Spleen (tissue), 11 donors: Measurements from ENCODE around the gene KANK4. TPM values are rescaled to one million over a fixed set of nuclear protein-coding genes. Genes with fewer than 3 reads are reported as not detected.

Experiments
- DNase-seq: peaks from one replicate; pipeline ENCODE4 v3.0.0-alpha.2; 2020
- H3K27ac ChIP-seq, 8 donors: fragments of 200-600 bp; sonication (generic) in 7 of 8; 1 replicate in 4 of 8; 2 replicates in 4 of 8; pipeline versions ENCODE4 v1.5.0 to v1.8.0; 2016 to 2021; ENCODE audit warnings: inconsistent platforms in 4 of 8, mild to moderate bottlenecking in 4 of 8, moderate library complexity in 1 of 8
- H3K27me3 ChIP-seq, 7 donors: fragments of 200-600 bp; sonication (generic) in 6 of 7; replicated peaks in 1 of 7; 1 replicate in 4 of 7; 2 replicates in 3 of 7; pipeline versions ENCODE4 v1.5.0 to v1.8.0; 2016 to 2021; ENCODE audit warnings: inconsistent platforms in 3 of 7, mild to moderate bottlenecking in 1 of 7
- H3K36me3 ChIP-seq, 6 donors: fragments of 200-600 bp; sonication (generic) in 5 of 6; 1 replicate in 4 of 6; 2 replicates in 2 of 6; pipeline versions ENCODE4 v1.5.0 to v1.8.0; 2016 to 2021; ENCODE audit warnings: inconsistent platforms in 2 of 6
- H3K4me1 ChIP-seq, 6 donors: fragments of 200-600 bp; sonication (generic) in 5 of 6; 1 replicate in 3 of 6; 2 replicates in 3 of 6; pipeline versions ENCODE4 v1.5.0 to v1.8.0; 2016 to 2021; ENCODE audit warnings: inconsistent platforms in 3 of 6
- H3K4me3 ChIP-seq, 8 donors: fragments of 200-600 bp; sonication (generic) in 7 of 8; 1 replicate in 4 of 8; 2 replicates in 4 of 8; pipeline versions ENCODE4 v1.5.0 to v1.8.0; 2016 to 2021; ENCODE audit warnings: inconsistent platforms in 4 of 8, mild to moderate bottlenecking in 4 of 8, moderate library complexity in 2 of 8
- H3K9me3 ChIP-seq, 8 donors: fragments of 200-600 bp; sonication (generic) in 7 of 8; 1 replicate in 4 of 8; 2 replicates in 4 of 8; pipeline versions ENCODE4 v1.5.0 to v1.8.0; 2016 to 2021; ENCODE audit warnings: inconsistent platforms in 4 of 8
- POLR2A ChIP-seq, 3 donors: fragments of 450-650 bp; IDR thresholded peaks; one replicate each; pipeline ENCODE4 v1.5.1; 2017; ENCODE audit warnings: antibody characterized with exemption in 3 of 3, mild to moderate bottlenecking in 1 of 3
- POLR2AphosphoS5 ChIP-seq, 3 donors: sonication (generic); formaldehyde crosslinking; IDR thresholded peaks; one replicate each; pipeline ENCODE4 v1.5.1; 2017; ENCODE audit warnings: antibody characterized with exemption in 3 of 3
- WGBS, 5 donors: extraction: QIAGEN DNeasy Blood & Tissue Kit in 3 of 5; methylation state at CpG; one replicate each; pipeline versions ENCODE4 v1.1.5 to v1.1.7; 2013 to 2018; 5-methylcytosine and 5-hydroxymethylcytosine counted together
- intact Hi-C: fragments of 100-400 bp; cut with DNase I; formaldehyde crosslinking; loops from one replicate; pipeline ENCODE4 v1.15.0; 2023; ENCODE audit warnings: low total_unique reads
- polyA plus RNA-seq, 3 donors: library from polyadenylated mRNA; stranded (reverse); fragments of 200-250 nt; gene quantifications; one replicate each; pipeline ENCODE4 v1.2.1, GENCODE V29; 2013
- total RNA-seq, 7 donors: library from RNA; depleted of rRNA in 3 of 7; stranded (reverse); fragments of >200 nt in 3 of 7; fragmentation: NEBNext Ultra II Directional in 4 of 7; extraction: Animal tissue kit (Norgen Biotek cat#: 25700) in 4 of 7; gene quantifications; one replicate each; pipeline versions ENCODE4 v1.1.0 to v1.2.1, GENCODE V29; 2016 to 2021
- TF ChIP-seq, protein P1 (sequence below), 11 experiments: fragments of 200-600 bp in 7 of 11; fragments of 450-650 bp in 4 of 11; sonication (generic) in 4 of 11; IDR thresholded peaks in 8 of 11; conservative IDR thresholded peaks in 3 of 11; 1 replicate in 7 of 11; 2 replicates in 4 of 11; pipeline versions ENCODE4 v1.4.0 to v1.8.0; 2016 to 2021; ENCODE audit warnings: antibody characterized with exemption in 11 of 11, inconsistent platforms in 4 of 11, mild to moderate bottlenecking in 1 of 11
- donor health status: healthy with polysubstance abuse.
- donor health status: DM: no; HTN: no; CAD: no; lungs with moderate emphysema.
- donor health status: DM: no; HTN: no; CAD: no.
- donor health status: Bipolar disorder and iron deficiency.
- donor health status: healthy.
- donor health status: DM: no; HTN: no; CAD: no.
- donor health status: DM: yes; HTN: yes; CAD: no.

KANK4 gene
- total and polyA plus RNA-seq, 10 donors, result 0.11 to 1.3 (median 0.47) TPM

DNA sequence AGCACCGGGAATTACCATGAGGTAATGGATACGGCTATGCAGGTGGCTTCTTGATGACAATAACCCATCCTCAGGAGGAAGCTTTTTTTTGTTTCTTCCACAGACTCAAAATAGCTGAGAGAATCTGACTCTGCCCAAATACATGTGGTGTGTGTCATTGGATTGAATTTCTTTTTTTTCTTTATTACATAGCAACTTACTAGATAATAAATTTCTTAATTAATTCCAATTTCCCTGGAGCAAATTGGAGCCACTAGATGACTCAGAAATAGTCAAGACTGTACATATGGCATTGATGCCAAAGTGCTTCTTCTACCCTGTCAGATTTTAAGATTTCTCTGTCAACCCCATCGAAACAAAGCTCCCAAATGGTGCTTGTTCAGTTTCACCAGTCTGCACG, 81.9 kb downstream of the KANK4 start:
- DNase-seq, result no peak
- no peak overlapping the region for H3K27ac ChIP-seq
- 77 to 94% (median 85%) methylated on average over 4 of the region's 4 CpGs for WGBS, 5 donors
- intact Hi-C loops, result no loop called here
- TF ChIP-seq POLR2AphosphoS5 (IDR thresholded peaks at IDR 0.05) (no peak), POLR2A (IDR thresholded peaks at IDR 0.05) (no peak)
- TF ChIP-seq, protein P1, sequence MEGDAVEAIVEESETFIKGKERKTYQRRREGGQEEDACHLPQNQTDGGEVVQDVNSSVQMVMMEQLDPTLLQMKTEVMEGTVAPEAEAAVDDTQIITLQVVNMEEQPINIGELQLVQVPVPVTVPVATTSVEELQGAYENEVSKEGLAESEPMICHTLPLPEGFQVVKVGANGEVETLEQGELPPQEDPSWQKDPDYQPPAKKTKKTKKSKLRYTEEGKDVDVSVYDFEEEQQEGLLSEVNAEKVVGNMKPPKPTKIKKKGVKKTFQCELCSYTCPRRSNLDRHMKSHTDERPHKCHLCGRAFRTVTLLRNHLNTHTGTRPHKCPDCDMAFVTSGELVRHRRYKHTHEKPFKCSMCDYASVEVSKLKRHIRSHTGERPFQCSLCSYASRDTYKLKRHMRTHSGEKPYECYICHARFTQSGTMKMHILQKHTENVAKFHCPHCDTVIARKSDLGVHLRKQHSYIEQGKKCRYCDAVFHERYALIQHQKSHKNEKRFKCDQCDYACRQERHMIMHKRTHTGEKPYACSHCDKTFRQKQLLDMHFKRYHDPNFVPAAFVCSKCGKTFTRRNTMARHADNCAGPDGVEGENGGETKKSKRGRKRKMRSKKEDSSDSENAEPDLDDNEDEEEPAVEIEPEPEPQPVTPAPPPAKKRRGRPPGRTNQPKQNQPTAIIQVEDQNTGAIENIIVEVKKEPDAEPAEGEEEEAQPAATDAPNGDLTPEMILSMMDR (IDR thresholded peaks at IDR 0.05 in 8 of 11, conservative IDR thresholded peaks at IDR 0.05 in 3 of 11), result no peak
- peaks cover 0 to 7% (median 0%) of the 10 kb centered on the region in 6 donors for H3K4me1 ChIP-seq
- no peaks in the 10 kb centered on the region for H3K27me3 ChIP-seq
- H3K36me3 ChIP-seq, result no peaks in the 10 kb centered on the region
- no peaks in the 10 kb centered on the region for H3K9me3 ChIP-seq
- H3K4me3 ChIP-seq, result no peak overlapping the region

DNA sequence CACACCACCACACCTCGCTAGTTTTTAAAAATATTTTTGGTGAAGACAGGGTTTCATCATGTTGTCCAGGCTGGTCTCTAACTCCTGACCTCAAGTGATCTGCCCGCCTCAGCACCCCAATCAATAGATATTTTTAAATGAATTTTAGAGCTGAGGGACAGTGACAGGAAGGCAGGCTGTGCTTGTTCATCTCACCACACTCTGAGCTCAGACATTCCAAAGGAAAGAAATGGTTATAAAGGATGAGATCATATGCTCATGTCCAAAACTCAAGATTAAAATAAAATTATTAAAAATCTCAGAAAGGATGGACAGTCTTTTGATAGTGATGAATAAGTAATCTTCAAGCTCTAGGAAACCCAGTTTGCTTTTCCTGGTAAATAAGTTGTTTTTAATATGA, 83.7 kb downstream of the KANK4 start:
- Histone ChIP-seq H3K27me3 (no peaks in the 10 kb centered on the region), H3K27ac (no peak overlapping the region), H3K36me3 (no peaks in the 10 kb centered on the region), H3K4me1 (no peaks in the 10 kb centered on the region), H3K9me3 (no peaks in the 10 kb centered on the region), H3K4me3 (no peak overlapping the region)
- TF ChIP-seq, protein P1 (IDR thresholded peaks at IDR 0.05 in 8 of 11, conservative IDR thresholded peaks at IDR 0.05 in 3 of 11), result no peak
- TF ChIP-seq POLR2A (IDR thresholded peaks at IDR 0.05) (no peak), POLR2AphosphoS5 (IDR thresholded peaks at IDR 0.05) (no peak)
- WGBS, 5 donors, result 82 to 97% (median 89%) methylated on average over 2 of the region's 2 CpGs
- DNase-seq, result no peak
- intact Hi-C loops, result no loop called here

DNA sequence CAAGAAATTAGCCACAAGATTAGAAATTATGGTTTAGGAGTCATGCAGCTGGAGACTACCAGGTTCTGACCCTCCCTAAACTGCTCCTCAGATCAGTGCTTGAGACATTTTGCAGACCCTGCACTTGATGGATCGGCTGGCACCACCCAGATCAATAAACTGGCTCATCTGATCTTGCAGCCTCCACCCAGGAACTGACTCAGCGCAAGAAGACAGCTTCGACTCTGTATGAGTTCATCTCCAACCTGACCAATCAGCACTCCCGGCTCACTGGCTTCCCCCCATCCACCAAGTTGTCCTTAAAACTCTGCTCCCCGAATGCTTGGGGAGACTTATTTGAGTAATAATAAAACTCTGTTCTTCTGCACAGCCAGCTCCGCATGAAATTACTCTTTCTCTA, 84.5 kb downstream of the KANK4 start:
- 77 to 89% (median 84%) methylated on average over 6 of the region's 6 CpGs for WGBS, 5 donors
- Histone ChIP-seq H3K9me3 (no peaks in the 10 kb centered on the region), H3K36me3 (no peaks in the 10 kb centered on the region), H3K27me3 (no peaks in the 10 kb centered on the region), H3K4me3 (no peak overlapping the region), H3K27ac (no peak overlapping the region), H3K4me1 (no peaks in the 10 kb centered on the region)
- TF ChIP-seq, protein P1 (IDR thresholded peaks at IDR 0.05 in 8 of 11, conservative IDR thresholded peaks at IDR 0.05 in 3 of 11), result no peak
- TF ChIP-seq POLR2A (IDR thresholded peaks at IDR 0.05) (no peak), POLR2AphosphoS5 (IDR thresholded peaks at IDR 0.05) (no peak)
- intact Hi-C loops, result no loop called here
- no peak for DNase-seq

DNA sequence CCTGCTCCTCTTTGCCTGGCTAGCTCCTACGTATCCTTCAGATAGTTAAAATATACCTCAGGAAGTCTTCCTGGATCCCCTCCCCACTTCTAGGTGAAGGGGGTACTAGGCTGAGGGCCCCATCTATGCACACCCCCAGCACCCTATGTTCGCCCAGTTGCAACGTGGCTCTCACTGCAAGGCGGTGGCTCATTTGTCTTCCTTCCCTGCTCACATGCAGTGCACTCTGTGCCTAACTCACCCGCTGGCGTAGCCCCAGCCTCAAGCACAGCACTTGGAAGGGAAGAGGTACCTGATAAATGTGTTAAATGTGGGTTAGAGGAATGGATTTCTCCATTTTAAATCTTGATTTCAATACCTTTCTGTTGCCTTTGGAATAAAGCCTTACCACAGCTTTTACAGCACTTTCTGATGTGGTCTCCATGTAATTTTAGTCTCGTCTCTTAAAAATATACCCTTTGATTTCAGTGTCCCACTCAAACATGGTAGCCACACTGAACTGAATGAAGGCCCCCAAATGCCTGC, 85.2 kb downstream of the KANK4 start:
- H3K4me1 ChIP-seq, result no peaks in the 10 kb centered on the region
- H3K27me3 ChIP-seq, result no peaks in the 10 kb centered on the region
- H3K4me3 ChIP-seq, result no peak overlapping the region
- TF ChIP-seq POLR2A (IDR thresholded peaks at IDR 0.05), result no peak
- TF ChIP-seq POLR2AphosphoS5 (IDR thresholded peaks at IDR 0.05), result no peak
- TF ChIP-seq, protein P1 (IDR thresholded peaks at IDR 0.05 in 8 of 11, conservative IDR thresholded peaks at IDR 0.05 in 3 of 11), result no peak
- H3K27ac ChIP-seq, result no peak overlapping the region
- H3K36me3 ChIP-seq, result no peaks in the 10 kb centered on the region
- no peak for DNase-seq
- intact Hi-C loops, result no loop called here
- WGBS, 5 donors, result 81 to 90% (median 87%) methylated on average over 7 of the region's 7 CpGs
- H3K9me3 ChIP-seq, result no peaks in the 10 kb centered on the region
